SU-DHL-6 (cell line): ENCODE results near the gene HOXA13.

Experiments
- H2AFZ ChIP-seq: fragments of 200-600 bp; sonication (generic); 2 replicates; pipeline ENCODE4 v1.6.1; 2014; ENCODE audit warnings: low read depth, mild to moderate bottlenecking, moderate library complexity, mixed read lengths, antibody characterized with exemption, low read length; ENCODE audit not compliant: severe bottlenecking
- H3F3A ChIP-seq: fragments of 200-600 bp; shearing (Covaris generic); 2 replicates; pipeline ENCODE4 v1.6.0; 2016; ENCODE audit warnings: antibody characterized with exemption, mild to moderate bottlenecking; ENCODE audit not compliant: insufficient read depth
- H3K27ac ChIP-seq: fragments of 200-600 bp; sonication (generic); 2 replicates; pipeline ENCODE4 v1.5.1; 2016; ENCODE audit warnings: low read depth, mild to moderate bottlenecking, low read length, moderate library complexity, mixed read lengths
- H3K27me3 ChIP-seq: fragments of 200-600 bp; sonication (generic), shearing (Covaris generic); 2 replicates; pipeline ENCODE4 v1.6.0; 2014; ENCODE audit warnings: mild to moderate bottlenecking, low read length
- H3K36me3 ChIP-seq: fragments of 200-600 bp; sonication (generic); 2 replicates; pipeline ENCODE4 v1.6.1; 2014; ENCODE audit warnings: mild to moderate bottlenecking, low read length, mixed read lengths
- H3K4me2 ChIP-seq: fragments of 300-600, 200-600 bp; shearing (Covaris generic), sonication (generic); 2 replicates; pipeline ENCODE4 v1.6.0; 2014; ENCODE audit warnings: low read length, low read depth, mild to moderate bottlenecking; ENCODE audit not compliant: poor library complexity, severe bottlenecking
- H3K4me3 ChIP-seq: fragments of 200-600 bp; sonication (generic); 2 replicates; pipeline ENCODE4 v1.5.1; 2014; ENCODE audit warnings: antibody characterized with exemption, low read length, mild to moderate bottlenecking, mixed read lengths; ENCODE audit not compliant: insufficient read depth, poor library complexity, severe bottlenecking
- H3K79me2 ChIP-seq: fragments of 200-600 bp; sonication (generic); 2 replicates; pipeline ENCODE4 v1.6.1; 2014; ENCODE audit warnings: mild to moderate bottlenecking, low read length, moderate library complexity; ENCODE audit not compliant: insufficient read depth
- H3K9ac ChIP-seq: fragments of 200-600 bp; sonication (generic); 2 replicates; pipeline ENCODE4 v1.7.0; 2014; ENCODE audit warnings: mild to moderate bottlenecking, low read length
- H3K9me2 ChIP-seq: fragments of 200-600 bp; sonication (generic); replicated peaks from 2 replicates; pipeline ENCODE4 v1.6.1; 2014; ENCODE audit warnings: low read length; ENCODE audit not compliant: insufficient read depth
- H3K9me3 ChIP-seq: fragments of 200-600 bp; sonication (generic); 2 replicates; pipeline ENCODE4 v1.6.1; 2014; ENCODE audit warnings: low read length, mixed read lengths; ENCODE audit not compliant: insufficient read depth
- H4K20me1 ChIP-seq: fragments of 200-600 bp; sonication (generic); 2 replicates; pipeline ENCODE4 v1.6.1; 2014; ENCODE audit warnings: low read depth, mild to moderate bottlenecking, antibody characterized with exemption, low read length, moderate library complexity, mixed read lengths
- EZH2phosphoT487 ChIP-seq: fragments of 200-600 bp; sonication (generic), shearing (Covaris generic); conservative IDR thresholded peaks from 2 replicates; pipeline ENCODE4 v1.6.1; 2018; ENCODE audit warnings: mild to moderate bottlenecking, antibody characterized with exemption, low read length, moderate library complexity, mixed read lengths
- TF ChIP-seq, protein P1 (sequence below): fragments of 200-600 bp; sonication (generic); IDR thresholded peaks from one replicate; pipeline ENCODE4 v1.5.1; 2017; ENCODE audit warnings: antibody characterized with exemption, mild to moderate bottlenecking, low read length, moderate library complexity; ENCODE audit not compliant: insufficient read depth, poor library complexity, severe bottlenecking

HOXA13 gene

DNA sequence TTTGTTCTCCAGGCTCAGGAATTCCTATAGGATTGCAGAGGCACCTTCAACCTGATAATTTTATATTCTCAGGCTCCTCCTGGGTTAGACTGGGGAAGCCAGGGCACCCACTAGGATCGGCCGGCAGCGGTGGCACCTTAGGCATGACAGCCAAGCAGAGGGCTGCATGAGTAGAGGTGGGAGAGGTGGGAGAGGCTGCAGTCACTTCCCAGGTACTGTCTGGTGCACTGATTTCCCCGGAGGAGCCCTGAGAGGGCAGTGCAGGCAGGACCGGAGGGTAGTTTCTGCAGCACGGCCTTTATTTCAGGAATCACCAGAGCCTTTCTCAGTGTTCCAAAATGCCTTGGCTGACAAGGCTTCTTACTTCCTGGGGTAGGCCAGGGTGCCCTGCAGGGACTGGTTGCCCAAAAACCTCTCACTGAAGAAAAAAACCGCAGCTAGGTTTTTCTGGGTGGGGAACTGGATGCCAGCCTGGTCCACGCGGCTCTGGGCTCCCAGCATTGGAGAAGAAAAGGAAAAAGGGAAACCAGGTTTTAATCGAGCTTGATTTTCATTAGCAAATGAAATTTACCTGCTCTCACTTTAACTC, 3.6 kb upstream of the HOXA13 start:
- no peaks in the 10 kb centered on the region for H3K9me3 ChIP-seq
- no peak overlapping the region for H3K4me3 ChIP-seq
- no peaks in the 10 kb centered on the region for H4K20me1 ChIP-seq
- H3K9ac ChIP-seq, result no peak overlapping the region
- H2AFZ ChIP-seq, result no peak overlapping the region
- H3K27me3 ChIP-seq, result no peaks in the 10 kb centered on the region
- H3F3A ChIP-seq, result no peaks in the 10 kb centered on the region
- no peaks in the 10 kb centered on the region for H3K79me2 ChIP-seq
- no peaks in the 10 kb centered on the region for H3K9me2 ChIP-seq
- no peaks in the 10 kb centered on the region for H3K36me3 ChIP-seq
- H3K4me2 ChIP-seq, result no peak overlapping the region
- TF ChIP-seq, protein P1, sequence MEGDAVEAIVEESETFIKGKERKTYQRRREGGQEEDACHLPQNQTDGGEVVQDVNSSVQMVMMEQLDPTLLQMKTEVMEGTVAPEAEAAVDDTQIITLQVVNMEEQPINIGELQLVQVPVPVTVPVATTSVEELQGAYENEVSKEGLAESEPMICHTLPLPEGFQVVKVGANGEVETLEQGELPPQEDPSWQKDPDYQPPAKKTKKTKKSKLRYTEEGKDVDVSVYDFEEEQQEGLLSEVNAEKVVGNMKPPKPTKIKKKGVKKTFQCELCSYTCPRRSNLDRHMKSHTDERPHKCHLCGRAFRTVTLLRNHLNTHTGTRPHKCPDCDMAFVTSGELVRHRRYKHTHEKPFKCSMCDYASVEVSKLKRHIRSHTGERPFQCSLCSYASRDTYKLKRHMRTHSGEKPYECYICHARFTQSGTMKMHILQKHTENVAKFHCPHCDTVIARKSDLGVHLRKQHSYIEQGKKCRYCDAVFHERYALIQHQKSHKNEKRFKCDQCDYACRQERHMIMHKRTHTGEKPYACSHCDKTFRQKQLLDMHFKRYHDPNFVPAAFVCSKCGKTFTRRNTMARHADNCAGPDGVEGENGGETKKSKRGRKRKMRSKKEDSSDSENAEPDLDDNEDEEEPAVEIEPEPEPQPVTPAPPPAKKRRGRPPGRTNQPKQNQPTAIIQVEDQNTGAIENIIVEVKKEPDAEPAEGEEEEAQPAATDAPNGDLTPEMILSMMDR, result no peak
- no peak for TF ChIP-seq EZH2phosphoT487
- H3K27ac ChIP-seq, result no peak overlapping the region

DNA sequence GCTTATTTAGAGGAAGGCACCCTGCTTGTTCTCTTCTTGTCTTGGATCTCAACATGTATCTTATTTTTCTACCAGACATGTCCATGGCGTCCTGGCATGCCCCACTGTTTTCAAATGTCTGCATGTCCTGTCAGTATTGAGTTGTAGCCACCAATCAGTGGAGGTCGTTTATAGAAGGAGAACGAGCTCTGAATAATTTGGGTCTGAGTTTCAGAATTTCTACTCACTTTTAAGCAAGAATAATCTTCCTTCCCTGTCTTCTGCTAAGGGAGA, 2.9 kb upstream of the HOXA13 start:
- no peaks in the 10 kb centered on the region for H3K27me3 ChIP-seq
- H3F3A ChIP-seq, result no peaks in the 10 kb centered on the region
- TF ChIP-seq, protein P1, result no peak
- no peak for TF ChIP-seq EZH2phosphoT487
- no peak overlapping the region for H3K27ac ChIP-seq
- no peaks in the 10 kb centered on the region for H3K9me2 ChIP-seq
- H4K20me1 ChIP-seq, result no peaks in the 10 kb centered on the region
- H3K9ac ChIP-seq, result no peak overlapping the region
- H3K4me3 ChIP-seq, result no peak overlapping the region
- no peaks in the 10 kb centered on the region for H3K9me3 ChIP-seq
- H3K4me2 ChIP-seq, result no peak overlapping the region
- H3K79me2 ChIP-seq, result no peaks in the 10 kb centered on the region
- H2AFZ ChIP-seq, result no peak overlapping the region
- H3K36me3 ChIP-seq, result no peaks in the 10 kb centered on the region

DNA sequence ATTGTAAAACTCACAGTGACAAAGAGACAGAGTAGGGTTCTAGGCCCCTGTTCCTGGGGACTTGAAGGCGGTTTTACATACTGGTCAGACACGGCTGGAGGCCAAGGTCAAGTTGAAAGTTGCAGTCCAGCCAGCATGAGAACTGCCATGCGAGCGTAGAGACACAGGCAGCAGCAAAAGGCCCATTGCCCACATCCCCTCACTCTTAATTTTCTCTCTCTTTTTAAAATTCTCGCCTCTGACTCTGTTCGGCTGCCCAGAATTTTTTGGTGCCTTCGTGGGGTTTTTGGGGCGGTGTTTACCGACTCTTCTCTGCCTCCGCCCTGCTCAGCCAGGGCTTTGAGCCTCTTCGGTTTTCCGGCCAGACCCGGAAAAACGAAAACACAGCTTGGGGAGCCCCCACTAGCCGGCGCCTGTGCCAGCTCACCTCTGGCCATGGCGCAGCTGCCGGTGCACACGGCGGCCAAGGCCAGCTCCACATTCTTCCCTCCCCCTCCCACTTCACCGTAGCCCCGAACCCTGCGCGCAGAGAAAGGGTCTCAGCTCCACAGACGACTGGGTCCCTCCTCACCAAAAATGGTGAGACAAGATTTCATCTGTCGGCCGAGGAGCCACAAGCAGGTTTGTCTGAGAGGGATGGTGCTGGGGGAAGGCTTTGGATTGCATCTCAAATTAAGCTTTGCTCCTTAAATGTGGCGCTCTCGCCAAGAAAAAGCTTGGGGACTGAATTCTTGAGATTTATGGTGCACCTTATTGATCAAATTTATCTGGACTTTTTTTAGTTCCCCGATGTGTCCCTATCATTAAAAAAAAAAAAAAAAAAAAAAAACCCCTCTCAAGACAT, 2.3 kb upstream of the HOXA13 start:
- Histone ChIP-seq H4K20me1 (no peaks in the 10 kb centered on the region), H3K9me3 (no peaks in the 10 kb centered on the region), H3K27ac (no peak overlapping the region), H3F3A (no peaks in the 10 kb centered on the region), H3K27me3 (no peaks in the 10 kb centered on the region), H3K79me2 (no peaks in the 10 kb centered on the region), H3K9me2 (no peaks in the 10 kb centered on the region), H3K4me2 (no peak overlapping the region), H3K9ac (no peak overlapping the region), H3K36me3 (no peaks in the 10 kb centered on the region), H2AFZ (no peak overlapping the region), H3K4me3 (no peak overlapping the region)
- TF ChIP-seq, protein P1, result no peak
- no peak for TF ChIP-seq EZH2phosphoT487
